ENCODE data around the gene POGZ.

The POGZ gene

GRCh38 chr1:151370211-151370911 is 88.9 kb downstream of the POGZ start:
- no peak for DNase-seq

GRCh38 chr1:151369621-151370048 is 89.7 kb downstream of the POGZ start:
- DNase-seq: no peak

DNA sequence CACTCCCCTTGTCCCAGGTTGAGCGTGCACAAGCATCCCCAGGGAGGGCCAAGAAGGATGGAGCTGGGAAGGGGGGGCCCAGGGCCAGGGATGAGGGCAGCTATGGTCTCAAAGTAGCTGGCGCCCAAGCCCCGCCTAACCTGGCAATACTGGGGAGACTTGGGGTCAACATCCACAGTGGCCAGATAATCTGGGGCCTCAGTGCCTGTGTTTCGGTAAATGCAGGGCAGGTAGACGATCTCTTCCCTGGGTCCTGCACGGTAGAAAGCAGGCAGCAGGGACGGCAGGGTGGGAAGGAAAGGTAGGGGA is 90.0 kb downstream of the POGZ start:
- no peak for DNase-seq

- DNase-seq: no peak
Observed at GRCh38 chr1:151368393-151369301, 90.6 kb downstream of the POGZ start.

- DNase-seq: no peak
Observed at GRCh38 chr1:151367658-151368392, 91.5 kb downstream of the POGZ start.

DNA sequence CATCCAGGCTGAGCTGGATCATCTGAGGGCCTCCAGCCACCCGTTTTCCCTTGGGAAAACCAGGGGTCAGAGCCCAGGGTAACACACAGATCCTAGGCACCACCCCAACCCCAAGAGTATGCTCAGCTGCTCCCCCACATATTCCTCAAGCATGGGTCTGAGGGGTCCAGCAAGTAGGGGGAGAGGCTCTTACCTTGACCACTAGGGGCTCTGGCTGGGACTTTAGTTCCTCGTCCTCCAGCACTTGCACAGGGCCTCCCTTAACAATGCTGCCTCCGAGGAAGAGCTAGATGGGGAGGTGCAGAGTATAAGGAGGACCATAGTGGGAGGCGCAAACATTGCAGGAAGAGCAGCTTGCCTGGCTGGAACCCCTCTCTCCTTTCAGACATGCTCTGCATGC is 94.3 kb downstream of the POGZ start:
- DNase-seq: no peak

DNA sequence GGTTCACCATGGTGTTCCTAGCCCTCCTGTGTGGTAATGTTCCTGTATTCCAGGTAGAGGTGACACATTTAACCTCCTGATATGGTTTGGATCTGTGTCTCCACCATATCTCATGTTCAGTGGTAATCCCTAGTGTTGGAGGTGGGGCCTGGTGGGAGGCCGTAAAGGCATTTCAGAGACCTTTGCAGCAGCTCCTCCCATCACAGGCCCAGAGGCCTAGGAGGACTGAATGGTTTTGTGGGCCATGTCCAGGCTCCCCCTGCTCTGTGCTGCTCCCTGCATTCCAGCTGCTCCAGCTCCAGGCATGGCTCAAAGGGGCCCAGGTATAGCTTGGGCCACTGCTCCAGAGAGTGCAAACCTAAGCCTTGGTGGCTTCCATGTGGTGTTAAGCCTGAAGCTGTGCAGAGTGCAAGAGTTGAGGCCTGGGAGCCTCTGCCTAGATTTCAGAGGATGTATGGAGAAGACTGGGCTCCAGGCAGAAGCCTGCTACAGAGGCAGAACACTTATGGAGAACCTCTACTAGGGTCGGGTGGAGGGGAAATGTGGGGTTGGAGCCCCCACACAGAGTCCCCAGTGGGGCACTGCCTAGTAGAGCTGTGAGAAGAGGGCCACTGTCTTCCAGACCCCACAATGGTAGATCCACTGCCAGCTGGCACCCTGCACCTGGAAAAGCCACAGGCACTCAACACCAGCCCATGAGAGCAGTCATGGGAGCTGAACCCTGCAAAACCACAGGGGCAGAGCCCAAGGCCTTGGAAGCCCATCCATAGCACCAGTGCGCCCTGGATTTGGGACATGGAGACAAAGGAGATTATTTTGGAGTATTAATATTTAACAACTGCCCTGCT is 96.8 kb downstream of the POGZ start:
- DNase-seq: no peak

GRCh38 chr1:151361883-151362282 is 97.4 kb downstream of the POGZ start:
- DNase-seq: no peak

DNA sequence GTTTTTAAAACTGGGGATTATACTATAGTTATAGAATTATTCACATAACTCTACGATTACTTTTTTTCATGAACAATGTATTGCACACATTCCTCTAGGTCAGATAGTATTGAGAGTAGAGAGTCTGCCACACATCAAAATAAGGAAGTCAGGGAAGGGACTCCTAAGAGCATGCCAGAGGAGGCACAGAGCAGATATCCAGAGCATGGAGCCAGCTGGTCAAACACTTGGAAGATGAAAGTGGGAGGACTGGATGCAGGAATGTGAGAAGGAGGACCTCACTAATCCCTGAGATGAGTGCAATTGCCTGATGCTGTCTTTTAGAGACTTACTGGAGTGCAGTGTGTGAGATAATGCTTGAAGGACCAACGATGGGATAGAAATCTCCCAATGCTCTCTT is 102.6 kb downstream of the POGZ start:
- DNase-seq: no peak

Measured in CD4-positive, alpha-beta T cell treated with Interleukin-12 subunit alpha and Interleukin-12 subunit beta, for 1 hour (primary cell).